ENCODE data around the gene C6orf120.

GRCh38 chr6:169669889-169670288 is 32.0 kb upstream of the C6orf120 start:
- TF ChIP-seq CTCF (IDR thresholded peaks at IDR 0.05; ENCODE audit: low read depth, low read length) = no peak
- no peak for TF ChIP-seq POLR2A (IDR thresholded peaks at IDR 0.05; ENCODE audit: extremely low read depth, insufficient read length)
- TF ChIP-seq MYC (IDR thresholded peaks at IDR 0.05; ENCODE audit: low read depth, low read length) = no peak
- TF ChIP-seq MAX (IDR thresholded peaks at IDR 0.05; ENCODE audit: low read depth, low read length) = no peak
